Measurements from ENCODE around the gene FBXL12. TPM values are rescaled to one million over a fixed set of nuclear protein-coding genes. Genes with fewer than 3 reads are reported as not detected.
A peak's percentile ranks its signal among the peaks of the same experiment; 100 is the strongest.

Gene FBXL12
- total and polyA plus RNA-seq, 2 of the 4 experiments (the other 2 are of a cell fraction): 8.1 to 42.6 TPM

DNA sequence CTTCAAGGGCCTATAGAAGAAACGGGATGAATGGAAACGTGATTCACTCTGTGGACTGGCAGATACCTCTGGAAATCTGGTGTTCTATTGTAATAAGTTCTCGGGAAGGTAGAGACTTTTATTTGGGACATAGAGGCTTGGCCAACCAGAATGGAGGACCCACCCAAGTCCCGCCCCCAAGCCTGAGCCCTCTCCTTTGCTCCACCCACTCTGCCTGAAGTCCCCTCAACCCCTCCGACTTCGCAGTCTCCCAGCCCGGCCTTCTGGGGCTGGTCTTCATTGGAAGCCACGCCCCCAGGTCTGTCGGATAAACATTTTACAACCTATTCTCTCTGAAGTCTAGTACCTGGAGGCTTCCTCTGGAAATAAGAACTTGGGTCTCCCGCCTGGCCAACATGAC, 16.9 kb downstream of the FBXL12 start:
- 88% methylated on average over 9 of the region's 10 CpGs; no CpG with 5 or more reads in 1 of the 2 experiments for WGBS, 2 experiments (ENCODE audit: extremely low coverage in 2 of 2, insufficient read length in 1 of 2)
- H4K5ac ChIP-seq (ENCODE audit: low read depth, low read length): no peak overlapping the region
- ChIA-PET CTCF (no interaction called here), POLR2A (ENCODE audit: unreplicated experiment) (no interaction called here)
- TF ChIP-seq MAZ (IDR thresholded peaks at IDR 0.05; ENCODE audit: borderline replicate concordance, low read depth, low read length) (no peak), CEBPB (IDR thresholded peaks at IDR 0.05; ENCODE audit: low read depth, low read length) (no peak), MXI1 (IDR thresholded peaks at IDR 0.05; ENCODE audit: borderline replicate concordance, low read depth, low read length) (no peak), RAD21 (IDR thresholded peaks at IDR 0.05; ENCODE audit: low read length) (no peak), SMC3 (IDR thresholded peaks at IDR 0.05; ENCODE audit: low read depth, low read length) (no peak), RFX5 (IDR thresholded peaks at IDR 0.05; ENCODE audit: low read depth, low read length) (no peak), RCOR1 (IDR thresholded peaks at IDR 0.05; ENCODE audit: insufficient replicate concordance, low read length) (no peak), POLR2A (IDR thresholded peaks at IDR 0.05; ENCODE audit: low read depth, low read length) (no peak), FOS (IDR thresholded peaks at IDR 0.05; ENCODE audit: low read depth, low read length) (no peak), MAFK (IDR thresholded peaks at IDR 0.05; ENCODE audit: low read depth, low read length) (no peak), CHD1 (IDR thresholded peaks at IDR 0.05; ENCODE audit: low read depth, low read length) (no peak), NFE2L2 (IDR thresholded peaks at IDR 0.05; ENCODE audit: low read depth, low read length) (no peak), BHLHE40 (IDR thresholded peaks at IDR 0.05; ENCODE audit: low read depth, low read length) (no peak)
- TF ChIP-seq, protein P1, sequence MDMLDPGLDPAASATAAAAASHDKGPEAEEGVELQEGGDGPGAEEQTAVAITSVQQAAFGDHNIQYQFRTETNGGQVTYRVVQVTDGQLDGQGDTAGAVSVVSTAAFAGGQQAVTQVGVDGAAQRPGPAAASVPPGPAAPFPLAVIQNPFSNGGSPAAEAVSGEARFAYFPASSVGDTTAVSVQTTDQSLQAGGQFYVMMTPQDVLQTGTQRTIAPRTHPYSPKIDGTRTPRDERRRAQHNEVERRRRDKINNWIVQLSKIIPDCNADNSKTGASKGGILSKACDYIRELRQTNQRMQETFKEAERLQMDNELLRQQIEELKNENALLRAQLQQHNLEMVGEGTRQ (IDR thresholded peaks at IDR 0.05; ENCODE audit: low read depth, low read length): no peak
- TF ChIP-seq, protein P2, sequence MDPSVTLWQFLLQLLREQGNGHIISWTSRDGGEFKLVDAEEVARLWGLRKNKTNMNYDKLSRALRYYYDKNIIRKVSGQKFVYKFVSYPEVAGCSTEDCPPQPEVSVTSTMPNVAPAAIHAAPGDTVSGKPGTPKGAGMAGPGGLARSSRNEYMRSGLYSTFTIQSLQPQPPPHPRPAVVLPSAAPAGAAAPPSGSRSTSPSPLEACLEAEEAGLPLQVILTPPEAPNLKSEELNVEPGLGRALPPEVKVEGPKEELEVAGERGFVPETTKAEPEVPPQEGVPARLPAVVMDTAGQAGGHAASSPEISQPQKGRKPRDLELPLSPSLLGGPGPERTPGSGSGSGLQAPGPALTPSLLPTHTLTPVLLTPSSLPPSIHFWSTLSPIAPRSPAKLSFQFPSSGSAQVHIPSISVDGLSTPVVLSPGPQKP (IDR thresholded peaks at IDR 0.05; ENCODE audit: borderline replicate concordance, low read depth, low read length): no peak
- TF ChIP-seq, protein P3, sequence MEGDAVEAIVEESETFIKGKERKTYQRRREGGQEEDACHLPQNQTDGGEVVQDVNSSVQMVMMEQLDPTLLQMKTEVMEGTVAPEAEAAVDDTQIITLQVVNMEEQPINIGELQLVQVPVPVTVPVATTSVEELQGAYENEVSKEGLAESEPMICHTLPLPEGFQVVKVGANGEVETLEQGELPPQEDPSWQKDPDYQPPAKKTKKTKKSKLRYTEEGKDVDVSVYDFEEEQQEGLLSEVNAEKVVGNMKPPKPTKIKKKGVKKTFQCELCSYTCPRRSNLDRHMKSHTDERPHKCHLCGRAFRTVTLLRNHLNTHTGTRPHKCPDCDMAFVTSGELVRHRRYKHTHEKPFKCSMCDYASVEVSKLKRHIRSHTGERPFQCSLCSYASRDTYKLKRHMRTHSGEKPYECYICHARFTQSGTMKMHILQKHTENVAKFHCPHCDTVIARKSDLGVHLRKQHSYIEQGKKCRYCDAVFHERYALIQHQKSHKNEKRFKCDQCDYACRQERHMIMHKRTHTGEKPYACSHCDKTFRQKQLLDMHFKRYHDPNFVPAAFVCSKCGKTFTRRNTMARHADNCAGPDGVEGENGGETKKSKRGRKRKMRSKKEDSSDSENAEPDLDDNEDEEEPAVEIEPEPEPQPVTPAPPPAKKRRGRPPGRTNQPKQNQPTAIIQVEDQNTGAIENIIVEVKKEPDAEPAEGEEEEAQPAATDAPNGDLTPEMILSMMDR (conservative IDR thresholded peaks at IDR 0.05; ENCODE audit: low read depth, low read length): no peak
- H3K36me3 ChIP-seq (ENCODE audit: control insufficient read depth, insufficient read depth, low read length): peaks cover 16% of the 10 kb centered on the region
- in situ Hi-C loops (cut with MboI; ENCODE audit: low sequenced_read_pairs): no loop called here
- peak overlapping the region; percentile 37 for H2AK9ac ChIP-seq (replicated peaks; ENCODE audit: low read depth, low read length, poor library complexity)
- H3K56ac ChIP-seq (ENCODE audit: extremely low read depth, insufficient read depth, low read length): no peak overlapping the region
- dilution Hi-C loops (cut with HindIII; ENCODE audit: low sequenced_read_pairs, unreplicated experiment): no loop called here
- H4K8ac ChIP-seq (ENCODE audit: low read depth in 2 of 2, low read length in 2 of 2): no peak overlapping the region
- DNase-seq (no peak), ATAC-seq (ENCODE audit: low read depth) (no peak)
- intact Hi-C loops (cut with micrococcal nuclease): no loop called here
- H3K27me3 ChIP-seq (ENCODE audit: control insufficient read depth, insufficient read depth, low read length): no peaks in the 10 kb centered on the region
- no peak overlapping the region for H3K4ac ChIP-seq (ENCODE audit: low read depth, low read length)
- no peak overlapping the region for H2BK120ac ChIP-seq (ENCODE audit: low read depth, low read length)
- no peak overlapping the region for H3K14ac ChIP-seq (replicated peaks; ENCODE audit: low read depth, low read length)
- H3K27ac ChIP-seq (ENCODE audit: insufficient read depth, low read length): no peak overlapping the region
- no peak overlapping the region for H2BK20ac ChIP-seq (ENCODE audit: low read depth, low read length)
- no peak overlapping the region for H3K18ac ChIP-seq (ENCODE audit: low read depth, low read length)
- no peaks in the 10 kb centered on the region for H3K9me1 ChIP-seq (ENCODE audit: insufficient read depth, low read length)
- no peaks in the 10 kb centered on the region for H3K4me1 ChIP-seq (ENCODE audit: control insufficient read depth, insufficient read depth, low read length)
- BruUV-seq (replicated peaks): no TSS peak
- no peaks in the 10 kb centered on the region for H3K9me3 ChIP-seq (ENCODE audit: control insufficient read depth, insufficient read depth, low read length)
- H2AFZ ChIP-seq (replicated peaks; ENCODE audit: low read length, poor library complexity): no peak overlapping the region
- no peak overlapping the region for H3K9ac ChIP-seq (ENCODE audit: low read depth, low read length)
- no peak overlapping the region for H2BK15ac ChIP-seq (ENCODE audit: low read depth, low read length)
- no peak overlapping the region for H2AK5ac ChIP-seq (ENCODE audit: low read depth, low read length)
- no peaks in the 10 kb centered on the region for H4K20me1 ChIP-seq (ENCODE audit: insufficient read depth, low read length)
- H4K91ac ChIP-seq (ENCODE audit: insufficient read depth, low read depth, low read length): no peak overlapping the region
- H3K4me2 ChIP-seq (ENCODE audit: low read depth, low read length): no peak overlapping the region
- H3K23ac ChIP-seq (ENCODE audit: low read depth, low read length): no peak overlapping the region
- H3K79me1 ChIP-seq (ENCODE audit: low read depth in 1 of 2, low read length in 2 of 2): no peaks in the 10 kb centered on the region
- H3K4me3 ChIP-seq (ENCODE audit: insufficient read depth, low read depth, low read length): no peak overlapping the region
- no peak overlapping the region for H2BK5ac ChIP-seq (ENCODE audit: low read depth, low read length, poor library complexity, severe bottlenecking)
